Smooth muscle cell (in vitro differentiated cells): ENCODE data around the gene NCAN. TPM values are rescaled to one million over a fixed set of nuclear protein-coding genes. Genes with fewer than 3 reads are reported as not detected.

Experiments used
- DNase-seq: peaks from one replicate; lab custom pipeline; 2025; ENCODE audit not compliant: unreplicated experiment; lab: John Stamatoyannopoulos, UW
- H2AFZ ChIP-seq: fragments of 200-600 bp; sonication (generic); 2 replicates; pipeline ENCODE4 v1.6.0; 2016; ENCODE audit warnings: antibody characterized with exemption, low read depth, mild to moderate bottlenecking
- H3F3A ChIP-seq: fragments of 200-600 bp; sonication (generic); 2 replicates; pipeline ENCODE4 v1.6.0; 2017; ENCODE audit warnings: antibody characterized with exemption, low read depth
- H3K27ac ChIP-seq: fragments of 200-600 bp; sonication (generic); 2 replicates; pipeline ENCODE4 v1.5.1; 2016; ENCODE audit warnings: low read depth, mild to moderate bottlenecking
- H3K27me3 ChIP-seq: fragments of 200-600 bp; sonication (generic); 2 replicates; pipeline ENCODE4 v1.6.1; 2016; ENCODE audit warnings: low read depth, mild to moderate bottlenecking
- H3K36me3 ChIP-seq: fragments of 200-600 bp; sonication (generic); 2 replicates; pipeline ENCODE4 v1.5.1; 2016; ENCODE audit warnings: low read depth
- H3K4me1 ChIP-seq: fragments of 200-600 bp; sonication (generic); 2 replicates; pipeline ENCODE4 v1.5.1; 2016; ENCODE audit warnings: low read depth
- H3K4me2 ChIP-seq: fragments of 200-600 bp; sonication (generic); 2 replicates; pipeline ENCODE4 v1.6.0; 2016; ENCODE audit warnings: mild to moderate bottlenecking
- H3K4me3 ChIP-seq: fragments of 200-600 bp; sonication (generic); 2 replicates; pipeline ENCODE4 v1.5.1; 2016; ENCODE audit warnings: mild to moderate bottlenecking
- H3K79me2 ChIP-seq: fragments of 200-600 bp; sonication (generic); 2 replicates; pipeline ENCODE4 v1.6.0; 2016; ENCODE audit warnings: low read depth, mild to moderate bottlenecking
- H3K9ac ChIP-seq: fragments of 200-600 bp; sonication (generic); 2 replicates; pipeline ENCODE4 v1.6.0; 2016; ENCODE audit warnings: low read depth
- H3K9me3 ChIP-seq: fragments of 200-600 bp; sonication (generic); replicated peaks from 2 replicates; pipeline ENCODE4 v1.5.1; 2016; ENCODE audit warnings: low read depth
- H4K20me1 ChIP-seq: fragments of 200-600 bp; sonication (generic); 2 replicates; pipeline ENCODE4 v1.6.0; 2016; ENCODE audit warnings: low read depth
- WGBS: methylation state at CpG from one replicate; pipeline ENCODE4 v1.1.7; 2016; ENCODE audit warnings: low lambda C conversion rate; 5-methylcytosine and 5-hydroxymethylcytosine counted together
- polyA plus RNA-seq: library from polyadenylated mRNA; unstranded; fragments of >200 nt; fragmentation: Nextera tagmentation; extraction: Ambion mirVana; gene quantifications from 2 replicates; pipeline ENCODE4 v1.2.1, GENCODE V29; 2016
- total RNA-seq: library from RNA; depleted of rRNA; stranded (reverse); fragments of >200 nt; gene quantifications from 2 replicates; pipeline ENCODE4 v1.2.3, GENCODE V29; 2014
- TF ChIP-seq, protein P1 (sequence below): fragments of 200-600 bp; sonication (generic); IDR thresholded peaks from 2 replicates; pipeline ENCODE4 v1.5.1; 2017; ENCODE audit warnings: borderline replicate concordance, mild to moderate bottlenecking, antibody characterized with exemption; ENCODE audit not compliant: insufficient read depth, poor library complexity, severe bottlenecking

The NCAN gene
- total and polyA plus RNA-seq, 2 experiments from 2014 or later: not detected

GRCh38 chr19:19179548-19180441, 32.0 kb upstream of the NCAN start:
- no peaks in the 10 kb centered on the region for H3K36me3 ChIP-seq
- H3K4me1 ChIP-seq: no peaks in the 10 kb centered on the region
- no peaks in the 10 kb centered on the region for H4K20me1 ChIP-seq
- H3K9me3 ChIP-seq: no peaks in the 10 kb centered on the region
- TF ChIP-seq, protein P1, sequence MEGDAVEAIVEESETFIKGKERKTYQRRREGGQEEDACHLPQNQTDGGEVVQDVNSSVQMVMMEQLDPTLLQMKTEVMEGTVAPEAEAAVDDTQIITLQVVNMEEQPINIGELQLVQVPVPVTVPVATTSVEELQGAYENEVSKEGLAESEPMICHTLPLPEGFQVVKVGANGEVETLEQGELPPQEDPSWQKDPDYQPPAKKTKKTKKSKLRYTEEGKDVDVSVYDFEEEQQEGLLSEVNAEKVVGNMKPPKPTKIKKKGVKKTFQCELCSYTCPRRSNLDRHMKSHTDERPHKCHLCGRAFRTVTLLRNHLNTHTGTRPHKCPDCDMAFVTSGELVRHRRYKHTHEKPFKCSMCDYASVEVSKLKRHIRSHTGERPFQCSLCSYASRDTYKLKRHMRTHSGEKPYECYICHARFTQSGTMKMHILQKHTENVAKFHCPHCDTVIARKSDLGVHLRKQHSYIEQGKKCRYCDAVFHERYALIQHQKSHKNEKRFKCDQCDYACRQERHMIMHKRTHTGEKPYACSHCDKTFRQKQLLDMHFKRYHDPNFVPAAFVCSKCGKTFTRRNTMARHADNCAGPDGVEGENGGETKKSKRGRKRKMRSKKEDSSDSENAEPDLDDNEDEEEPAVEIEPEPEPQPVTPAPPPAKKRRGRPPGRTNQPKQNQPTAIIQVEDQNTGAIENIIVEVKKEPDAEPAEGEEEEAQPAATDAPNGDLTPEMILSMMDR: no peak
- no peak for DNase-seq
- H3F3A ChIP-seq: no peaks in the 10 kb centered on the region
- H3K9ac ChIP-seq: no peak overlapping the region
- no peak overlapping the region for H3K4me3 ChIP-seq
- H3K79me2 ChIP-seq: no peaks in the 10 kb centered on the region
- no peak overlapping the region for H3K4me2 ChIP-seq
- H3K27me3 ChIP-seq: no peaks in the 10 kb centered on the region
- no peak overlapping the region for H2AFZ ChIP-seq
- 94% methylated on average over 17 of the region's 17 CpGs for WGBS
- H3K27ac ChIP-seq: no peak overlapping the region

DNA sequence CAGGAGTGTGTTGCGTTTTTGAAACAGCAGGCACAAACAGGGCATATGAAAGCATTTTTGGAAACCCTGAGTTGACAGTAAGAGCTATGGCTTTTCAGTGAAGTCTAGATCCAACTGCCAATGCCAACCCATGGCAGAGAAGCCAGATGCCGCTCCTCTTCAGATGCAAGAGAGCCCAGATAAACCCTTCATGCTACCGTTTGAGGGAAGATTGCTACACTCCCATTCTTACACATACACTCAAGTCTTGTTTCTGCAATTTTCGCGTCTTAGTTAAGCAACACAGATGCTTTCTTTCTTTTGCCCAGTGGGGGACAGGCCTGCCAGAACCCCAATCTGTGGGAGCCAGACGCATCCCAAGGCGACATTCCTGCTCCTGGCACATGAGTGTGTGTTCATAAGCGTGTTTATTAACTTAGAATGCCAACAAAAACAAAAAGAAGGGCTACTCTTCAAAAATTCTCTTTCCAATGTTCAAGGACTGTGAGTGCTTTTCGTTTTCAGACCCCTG, 30.2 kb upstream of the NCAN start:
- Histone ChIP-seq H3F3A (no peaks in the 10 kb centered on the region), H3K27ac (no peak overlapping the region), H3K36me3 (no peaks in the 10 kb centered on the region), H3K9ac (no peak overlapping the region), H3K4me1 (no peaks in the 10 kb centered on the region), H2AFZ (no peak overlapping the region), H3K4me3 (no peak overlapping the region), H3K9me3 (no peaks in the 10 kb centered on the region), H3K4me2 (no peak overlapping the region), H3K79me2 (no peaks in the 10 kb centered on the region), H3K27me3 (no peaks in the 10 kb centered on the region), H4K20me1 (no peaks in the 10 kb centered on the region)
- DNase-seq: no peak
- WGBS: 98% methylated on average over 9 of the region's 9 CpGs
- TF ChIP-seq, protein P1: no peak

DNA sequence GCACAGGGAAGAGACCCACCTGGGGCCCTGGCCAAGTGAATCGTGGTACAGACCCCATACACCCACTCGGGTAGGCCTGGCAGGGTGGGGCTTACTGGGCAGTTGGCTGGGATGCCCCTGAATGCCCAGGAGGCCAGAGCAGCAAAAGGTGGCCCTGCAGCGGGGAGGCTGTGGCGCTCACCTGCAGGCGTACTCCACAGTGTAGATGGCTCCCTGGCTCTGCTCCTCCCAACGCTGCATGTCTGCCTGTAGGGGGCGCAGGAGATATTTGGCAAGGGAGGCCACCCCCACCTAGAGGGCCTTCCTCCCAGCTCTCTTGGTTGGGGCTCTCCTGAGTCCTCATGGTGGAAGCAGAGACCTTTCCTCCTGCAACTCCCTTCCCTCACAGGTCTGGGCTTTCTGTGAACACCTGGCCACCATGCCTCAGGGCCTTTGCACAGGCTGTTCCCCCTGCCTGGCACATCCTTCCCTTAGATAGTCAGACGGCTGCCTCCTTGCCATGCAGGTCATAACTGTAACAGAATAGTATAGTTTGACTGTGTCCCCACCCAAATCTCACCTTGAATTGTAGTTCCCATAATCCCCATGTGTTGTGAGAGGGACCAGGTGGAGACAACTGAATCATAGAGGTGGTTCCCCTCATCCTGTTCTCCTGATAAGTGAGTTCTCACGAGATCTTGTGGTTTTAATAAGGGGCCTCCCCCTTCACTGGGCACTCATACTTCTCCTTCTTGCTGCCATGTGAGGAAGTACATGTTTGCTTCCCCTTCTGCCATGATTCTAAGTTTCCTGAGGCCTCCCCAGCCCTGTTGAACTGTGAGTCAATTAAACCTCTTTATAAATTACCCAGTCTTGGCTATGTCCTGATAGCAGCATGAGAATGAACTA, 25.7 kb upstream of the NCAN start:
- no peak overlapping the region for H2AFZ ChIP-seq
- no peaks in the 10 kb centered on the region for H3K36me3 ChIP-seq
- no peak overlapping the region for H3K4me3 ChIP-seq
- no peak for DNase-seq
- no peaks in the 10 kb centered on the region for H3F3A ChIP-seq
- H3K9ac ChIP-seq: no peak overlapping the region
- no peak overlapping the region for H3K4me2 ChIP-seq
- H4K20me1 ChIP-seq: no peaks in the 10 kb centered on the region
- H3K4me1 ChIP-seq: peaks cover 5% of the 10 kb centered on the region
- peaks cover 14% of the 10 kb centered on the region for H3K79me2 ChIP-seq
- 68% methylated on average over 9 of the region's 9 CpGs for WGBS
- H3K9me3 ChIP-seq: no peaks in the 10 kb centered on the region
- no peaks in the 10 kb centered on the region for H3K27me3 ChIP-seq
- TF ChIP-seq, protein P1: peak; percentile 56
- H3K27ac ChIP-seq: no peak overlapping the region
